Natural killer cell treated with Interleukin-12 subunit alpha and Interleukin-12 subunit beta and Interleukin-15 and Interleukin-18, amount 100 ng/mL, for 72 hours (primary cell): ENCODE data around the gene ADARB2. TPM values are rescaled to one million over a fixed set of nuclear protein-coding genes. Genes with fewer than 3 reads are reported as not detected.
A peak's percentile ranks its signal among the peaks of the same experiment; 100 is the strongest.
"Not testable (repeated sequence)": the region's sequence is repeated elsewhere in the genome, so short reads cannot be mapped to it uniquely, and the experiment has no call there.

Experiments used
- ATAC-seq, 2 donors: fragments of 150-1000 bp; cut with Tn5 transposase in 1 of 2; sonication (Bioruptor Pico), chemical (Tn5 transposase) in 1 of 2; 2 replicates each; pipeline ENCODE4 v1.10.0; 2021
- DNase-seq: peaks from one replicate; pipeline ENCODE4 v3.0.0; 2022; ENCODE audit warnings: low spot score
- H3K27ac Mint-ChIP-seq, 2 donors: 1 replicate in 1 of 2; 2 replicates in 1 of 2; pipeline ENCODE4 v1.8.0; 2022; ENCODE audit warnings: mixed read lengths in 2 of 2, mild to moderate bottlenecking in 1 of 2, moderate library complexity in 1 of 2
- H3K27me3 Mint-ChIP-seq, 2 donors: 1 replicate in 1 of 2; 2 replicates in 1 of 2; pipeline ENCODE4 v1.8.0; 2022; ENCODE audit warnings: mixed read lengths in 2 of 2
- H3K36me3 Mint-ChIP-seq: one replicate; pipeline ENCODE4 v1.8.0; 2022; ENCODE audit warnings: mixed read lengths
- H3K4me1 Mint-ChIP-seq, 2 donors: 1 replicate in 1 of 2; 2 replicates in 1 of 2; pipeline ENCODE4 v1.8.0; 2022; ENCODE audit warnings: low read depth in 2 of 2, mixed read lengths in 2 of 2, mild to moderate bottlenecking in 1 of 2
- H3K4me3 Mint-ChIP-seq: one replicate; pipeline ENCODE4 v1.8.0; 2022; ENCODE audit warnings: mixed read lengths
- H3K9me3 Mint-ChIP-seq: 2 replicates; pipeline ENCODE4 v1.8.0; 2022; ENCODE audit warnings: mixed read lengths
- total RNA-seq, 2 donors: library from RNA; stranded (reverse); gene quantifications; one replicate each; pipeline ENCODE4 v1.2.3, GENCODE V29; 2022

ADARB2 gene
- total RNA-seq, 2 donors from 2014 or later = not detected

DNA sequence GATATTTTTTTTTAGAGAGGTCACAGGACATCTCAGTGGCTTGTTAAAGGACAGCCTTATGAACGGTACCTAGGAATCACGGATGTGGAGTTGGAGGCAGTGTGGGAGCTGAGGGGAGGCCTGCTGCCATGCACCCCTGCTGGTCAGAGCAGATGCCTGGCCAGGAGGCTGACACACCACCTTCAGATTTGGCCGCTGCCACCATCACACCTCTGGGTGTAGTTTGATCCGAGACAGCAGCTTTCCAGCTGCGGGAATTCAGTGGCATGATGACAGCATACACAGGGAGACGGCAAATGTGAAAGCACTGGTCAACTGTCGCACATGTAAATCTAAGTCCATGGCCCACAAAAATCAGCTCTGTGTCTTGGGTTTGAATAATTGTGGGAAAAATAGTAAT is 285.4 kb downstream of the ADARB2 start:
- no peak overlapping the region for H3K4me3 Mint-ChIP-seq
- peaks cover 5% of the 10 kb centered on the region for H3K36me3 Mint-ChIP-seq
- peaks cover 5% of the 10 kb centered on the region for H3K9me3 Mint-ChIP-seq
- ATAC-seq (no peak), DNase-seq (no peak)
- H3K27me3 Mint-ChIP-seq = peaks cover 11 to 18% of the 10 kb centered on the region in 2 donors
- no peak overlapping the region for H3K27ac Mint-ChIP-seq
- peaks cover 3 to 7% of the 10 kb centered on the region in 2 donors for H3K4me1 Mint-ChIP-seq

GRCh38 chr10:1451362-1451888 is 285.9 kb downstream of the ADARB2 start:
- ATAC-seq (no peak), DNase-seq (no peak)
- H3K4me3 Mint-ChIP-seq = no peak overlapping the region
- peaks cover 11 to 18% of the 10 kb centered on the region in 2 donors for H3K27me3 Mint-ChIP-seq
- peaks cover 3 to 7% of the 10 kb centered on the region in 2 donors for H3K4me1 Mint-ChIP-seq
- no peak overlapping the region for H3K27ac Mint-ChIP-seq
- H3K9me3 Mint-ChIP-seq = peaks cover 5% of the 10 kb centered on the region
- peaks cover 5% of the 10 kb centered on the region for H3K36me3 Mint-ChIP-seq

- ATAC-seq = no peak
- Mint-ChIP-seq H3K36me3 (peaks cover 5% of the 10 kb centered on the region), H3K9me3 (peaks cover 5% of the 10 kb centered on the region), H3K27ac (no peak overlapping the region), H3K4me1 (peaks cover 3 to 7% of the 10 kb centered on the region in 2 donors), H3K27me3 (peaks cover 11 to 18% of the 10 kb centered on the region in 2 donors), H3K4me3 (no peak overlapping the region)
- no peak for DNase-seq
Observed at GRCh38 chr10:1449572-1450205, 287.6 kb downstream of the ADARB2 start.

GRCh38 chr10:1449021-1449420 is 288.3 kb downstream of the ADARB2 start:
- Mint-ChIP-seq H3K4me1 (peaks cover 0 to 1% of the 10 kb centered on the region in 2 donors), H3K4me3 (no peak overlapping the region), H3K27ac (no peak overlapping the region), H3K36me3 (peaks cover 5% of the 10 kb centered on the region), H3K27me3 (peaks cover 10 to 13% of the 10 kb centered on the region in 2 donors), H3K9me3 (peaks cover 5% of the 10 kb centered on the region)
- no peak for DNase-seq
- no peak for ATAC-seq

DNA sequence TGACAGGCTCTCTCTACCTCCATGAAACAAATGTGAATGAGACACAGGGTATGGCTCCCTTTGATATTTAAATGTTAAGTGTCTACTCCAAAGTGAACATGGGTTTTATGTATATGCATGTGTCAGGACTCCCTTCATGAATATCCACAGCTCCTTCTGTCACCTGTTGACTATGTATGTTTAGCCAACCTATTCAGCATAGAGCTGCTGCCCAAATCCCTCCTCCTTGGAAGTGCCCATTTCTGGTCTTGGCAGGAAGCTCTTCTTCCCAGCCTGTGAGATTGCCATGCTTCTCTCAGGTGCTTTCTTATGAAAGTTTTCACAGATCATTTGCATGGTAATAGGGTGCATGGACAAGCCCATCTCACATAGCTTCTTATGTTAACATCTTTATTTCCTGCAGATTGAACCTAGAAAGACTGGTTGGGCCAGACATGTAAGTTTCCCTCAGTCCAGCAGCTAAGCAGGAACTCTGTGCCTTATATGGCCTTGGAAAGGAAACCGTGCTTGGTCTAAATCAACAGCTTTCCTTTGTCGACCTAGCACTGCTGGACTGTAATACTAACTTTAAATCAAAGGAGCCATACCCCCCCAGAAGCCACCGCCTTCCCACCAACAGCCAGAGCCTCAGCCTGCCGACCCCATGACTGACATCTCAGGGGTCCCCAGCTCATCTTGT is 288.9 kb downstream of the ADARB2 start:
- DNase-seq = no peak
- peaks cover 3% of the 10 kb centered on the region for H3K9me3 Mint-ChIP-seq
- no peak overlapping the region for H3K4me3 Mint-ChIP-seq
- no peak overlapping the region for H3K27ac Mint-ChIP-seq
- no peaks in the 10 kb centered on the region for H3K4me1 Mint-ChIP-seq
- H3K27me3 Mint-ChIP-seq = peaks cover 7% of the 10 kb centered on the region in 2 donors
- peaks cover 5% of the 10 kb centered on the region for H3K36me3 Mint-ChIP-seq
- ATAC-seq = no peak

DNA sequence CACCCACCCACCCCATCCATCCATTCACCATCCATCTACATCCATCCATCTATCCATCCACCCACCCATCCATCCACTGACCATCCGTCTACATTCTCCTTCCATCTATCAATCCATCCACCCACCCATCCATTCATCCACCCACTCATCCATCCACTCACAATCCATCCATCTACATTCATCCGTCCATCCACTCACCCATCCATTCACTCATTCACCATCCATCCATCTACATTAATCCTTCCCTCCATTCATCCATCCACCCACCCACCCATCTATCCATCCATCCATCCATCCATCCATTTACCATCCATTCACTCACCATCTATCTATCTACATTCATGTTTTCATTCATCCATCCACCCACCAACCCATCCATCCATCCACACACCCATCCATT is 292.5 kb downstream of the ADARB2 start:
- Mint-ChIP-seq H3K4me1 (no peaks in the 10 kb centered on the region), H3K27ac (no peak overlapping the region), H3K36me3 (no peaks in the 10 kb centered on the region), H3K27me3 (peaks cover 0 to 2% of the 10 kb centered on the region in 2 donors), H3K9me3 (no peaks in the 10 kb centered on the region), H3K4me3 (no peak overlapping the region)
- no peak for ATAC-seq
- DNase-seq = no peak

- no peak for ATAC-seq
- no peaks in the 10 kb centered on the region for H3K4me1 Mint-ChIP-seq
Observed at GRCh38 chr10:1440897-1441296, 296.4 kb downstream of the ADARB2 start.

GRCh38 chr10:1434912-1435692 is 302.2 kb downstream of the ADARB2 start:
- Mint-ChIP-seq H3K27ac (no peak overlapping the region), H3K36me3 (peaks cover 3% of the 10 kb centered on the region), H3K9me3 (peaks cover under 1% of the 10 kb centered on the region), H3K27me3 (peaks cover 4 to 21% of the 10 kb centered on the region in 2 donors), H3K4me1 (no peaks in the 10 kb centered on the region), H3K4me3 (no peak overlapping the region)
- no peak for DNase-seq
- ATAC-seq = peak; percentile 43 to 57

More at GRCh38 chr10:1440897-1441296, 296.4 kb downstream of the ADARB2 start:
- H3K27me3 Mint-ChIP-seq = peaks cover 0 to 7% of the 10 kb centered on the region in 2 donors
- no peaks in the 10 kb centered on the region for H3K9me3 Mint-ChIP-seq
- no peaks in the 10 kb centered on the region for H3K36me3 Mint-ChIP-seq
- H3K4me3 Mint-ChIP-seq = no peak overlapping the region
- H3K27ac Mint-ChIP-seq = no peak overlapping the region
- DNase-seq = no peak

DNA sequence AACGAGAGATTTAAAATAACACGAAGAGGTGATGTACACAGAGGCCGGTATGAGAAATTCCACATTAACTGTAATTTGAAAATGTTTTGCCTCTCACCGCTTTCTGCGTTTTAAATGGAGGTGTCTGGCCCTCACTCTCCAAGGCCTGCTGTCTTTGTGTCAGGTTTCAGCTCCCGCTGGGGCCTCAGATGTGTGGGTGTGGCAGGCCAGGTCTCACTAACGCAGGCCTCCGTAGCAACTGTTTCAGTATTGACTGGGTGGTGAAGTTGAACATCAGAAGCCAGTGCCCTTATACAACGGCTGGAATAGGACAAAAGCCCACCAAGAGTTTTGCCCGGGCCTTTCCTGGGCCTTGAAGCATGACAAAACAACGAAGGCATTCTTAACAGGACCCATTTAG is 303.1 kb downstream of the ADARB2 start:
- H3K27ac Mint-ChIP-seq = no peak overlapping the region
- peaks cover 7% of the 10 kb centered on the region for H3K36me3 Mint-ChIP-seq
- ATAC-seq (no peak), DNase-seq (no peak)
- H3K4me1 Mint-ChIP-seq = no peaks in the 10 kb centered on the region
- H3K9me3 Mint-ChIP-seq = peaks cover 3% of the 10 kb centered on the region
- peaks cover 11 to 29% of the 10 kb centered on the region in 2 donors for H3K27me3 Mint-ChIP-seq
- no peak overlapping the region for H3K4me3 Mint-ChIP-seq

- H3K36me3 Mint-ChIP-seq = peaks cover 7% of the 10 kb centered on the region
- ATAC-seq = no peak
- no peaks in the 10 kb centered on the region for H3K4me1 Mint-ChIP-seq
Observed at GRCh38 chr10:1432161-1432560, 305.2 kb downstream of the ADARB2 start.

DNA sequence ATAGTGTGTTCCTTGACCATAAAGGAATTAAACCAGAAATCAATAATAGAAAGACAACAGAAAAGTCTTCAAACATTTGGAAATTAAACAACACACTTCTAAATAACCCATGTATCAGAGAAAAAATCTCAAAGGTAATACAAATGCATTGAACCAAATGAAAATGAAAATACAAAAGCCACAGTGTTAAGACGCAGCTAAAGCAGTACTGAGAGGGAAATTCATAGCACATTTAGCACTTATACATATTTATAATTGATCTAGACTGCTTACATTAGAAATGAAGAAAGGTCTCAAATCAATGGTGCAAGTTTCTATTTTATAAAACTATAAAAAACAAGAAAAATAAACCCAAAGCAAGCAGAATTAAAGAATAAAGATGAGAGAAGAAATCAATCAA is 306.1 kb downstream of the ADARB2 start:
- Mint-ChIP-seq H3K4me1 (no peaks in the 10 kb centered on the region), H3K4me3 (no peak overlapping the region), H3K36me3 (peaks cover 7% of the 10 kb centered on the region), H3K9me3 (peaks cover 3% of the 10 kb centered on the region), H3K27me3 (peaks cover 11 to 22% of the 10 kb centered on the region in 2 donors), H3K27ac (no peak overlapping the region)
- DNase-seq = no peak
- no peak for ATAC-seq

More at GRCh38 chr10:1432161-1432560, 305.2 kb downstream of the ADARB2 start:
- Mint-ChIP-seq H3K27ac (no peak overlapping the region), H3K4me3 (no peak overlapping the region), H3K27me3 (peaks cover 11 to 24% of the 10 kb centered on the region in 2 donors), H3K9me3 (peaks cover 3% of the 10 kb centered on the region)
- no peak for DNase-seq

DNA sequence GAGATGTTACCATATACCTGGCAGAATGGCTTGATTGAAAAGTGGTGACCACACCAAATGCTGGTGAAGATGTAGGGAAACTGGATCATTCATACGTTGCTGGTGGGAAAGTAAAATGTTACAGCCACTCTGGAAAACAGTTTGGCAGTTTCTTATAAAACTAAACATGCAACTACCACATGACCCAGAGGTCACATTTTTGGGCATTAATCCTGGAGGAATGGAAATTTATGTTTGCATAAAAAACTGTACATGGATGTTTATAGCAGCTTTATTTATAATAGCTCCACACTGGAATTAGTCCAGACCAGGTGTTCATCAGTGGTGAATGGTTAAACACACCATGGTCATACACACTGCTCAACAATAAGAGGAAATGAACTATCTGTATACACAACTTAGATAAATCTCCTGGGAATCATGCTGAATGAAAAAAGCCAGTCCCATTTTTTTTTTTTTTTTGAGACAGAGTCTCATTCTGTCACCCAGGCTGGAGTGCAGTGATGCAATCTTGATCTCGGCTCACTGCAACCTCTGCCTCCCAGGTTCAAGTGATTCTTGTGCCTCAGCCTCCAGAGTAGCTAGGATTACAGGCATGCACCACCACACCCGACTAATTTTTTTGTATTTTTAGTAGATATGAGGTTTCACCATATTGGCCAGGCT is 309.7 kb downstream of the ADARB2 start:
- not testable (repeated sequence) for ATAC-seq, H3K9me3 Mint-ChIP-seq

DNA sequence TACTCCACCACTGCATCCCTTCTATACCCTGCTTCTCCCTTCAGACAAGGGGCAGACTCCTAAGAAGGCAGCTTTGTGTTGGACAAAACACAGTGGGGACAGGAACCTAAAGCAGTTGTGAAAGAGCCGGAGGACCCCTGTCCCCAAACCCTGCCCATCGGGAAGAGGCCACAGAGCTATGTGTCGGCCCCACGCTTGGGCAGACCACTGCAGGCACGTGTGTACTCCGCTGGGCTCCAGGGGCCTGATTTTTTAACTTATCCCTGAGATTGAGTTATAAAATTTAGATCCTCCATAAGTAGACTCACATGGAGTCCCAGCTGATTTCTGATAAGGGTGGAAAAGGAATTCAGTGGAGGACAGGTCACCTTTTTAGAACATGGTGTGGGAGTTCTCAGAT is 310.5 kb downstream of the ADARB2 start:
- no peak overlapping the region for H3K27ac Mint-ChIP-seq
- ATAC-seq = no peak
- H3K36me3 Mint-ChIP-seq = peaks cover 7% of the 10 kb centered on the region
- peaks cover 19 to 28% of the 10 kb centered on the region in 2 donors for H3K27me3 Mint-ChIP-seq
- no peak for DNase-seq
- no peak overlapping the region for H3K4me3 Mint-ChIP-seq
- peaks cover 3% of the 10 kb centered on the region for H3K9me3 Mint-ChIP-seq
- H3K4me1 Mint-ChIP-seq = peaks cover 0 to 5% of the 10 kb centered on the region in 2 donors

More for the DNA sequence above, 309.7 kb downstream of the ADARB2 start:
- not testable (repeated sequence) for H3K4me3 Mint-ChIP-seq, H3K27ac Mint-ChIP-seq, DNase-seq, H3K36me3 Mint-ChIP-seq, H3K4me1 Mint-ChIP-seq
- H3K27me3 Mint-ChIP-seq = peaks cover 21 to 27% of the 10 kb centered on the region in 2 donors
